ENCODE data around the gene IGFBP2.

GRCh38 chr2:216589791-216590190, 43.4 kb upstream of the IGFBP2 start:
- TF ChIP-seq CTCF (IDR thresholded peaks at IDR 0.05; ENCODE audit: poor library complexity) (no peak), EZH2 (IDR thresholded peaks at IDR 0.05; ENCODE audit: borderline replicate concordance) (no peak)
